Keratinocyte (primary cell): ENCODE data around the gene OR8B12.

Source experiments
- EZH2 ChIP-seq: IDR thresholded peaks from one replicate; pipeline ENCODE4 v1.6.1; 2012; ENCODE audit warnings: inconsistent platforms, mild to moderate bottlenecking, low read length, moderate library complexity
- TF ChIP-seq, protein P1 (sequence below), 3 experiments: IDR thresholded peaks in 1 of 3; conservative IDR thresholded peaks in 1 of 3; optimal IDR thresholded peaks in 1 of 3; 2 replicates in 2 of 3; 3 replicates in 1 of 3; pipeline versions ENCODE3 to v1.5.1; 2011; ENCODE audit warnings: low read length in 3 of 3, mild to moderate bottlenecking in 3 of 3, moderate library complexity in 2 of 3, control low read depth in 1 of 3, inconsistent platforms in 1 of 3; ENCODE audit not compliant: insufficient read depth in 2 of 3; ENCODE audit errors: extremely low read depth in 1 of 3

GRCh38 chr11:124551189-124551588 is 7.7 kb upstream of the OR8B12 start:
- TF ChIP-seq, protein P1, sequence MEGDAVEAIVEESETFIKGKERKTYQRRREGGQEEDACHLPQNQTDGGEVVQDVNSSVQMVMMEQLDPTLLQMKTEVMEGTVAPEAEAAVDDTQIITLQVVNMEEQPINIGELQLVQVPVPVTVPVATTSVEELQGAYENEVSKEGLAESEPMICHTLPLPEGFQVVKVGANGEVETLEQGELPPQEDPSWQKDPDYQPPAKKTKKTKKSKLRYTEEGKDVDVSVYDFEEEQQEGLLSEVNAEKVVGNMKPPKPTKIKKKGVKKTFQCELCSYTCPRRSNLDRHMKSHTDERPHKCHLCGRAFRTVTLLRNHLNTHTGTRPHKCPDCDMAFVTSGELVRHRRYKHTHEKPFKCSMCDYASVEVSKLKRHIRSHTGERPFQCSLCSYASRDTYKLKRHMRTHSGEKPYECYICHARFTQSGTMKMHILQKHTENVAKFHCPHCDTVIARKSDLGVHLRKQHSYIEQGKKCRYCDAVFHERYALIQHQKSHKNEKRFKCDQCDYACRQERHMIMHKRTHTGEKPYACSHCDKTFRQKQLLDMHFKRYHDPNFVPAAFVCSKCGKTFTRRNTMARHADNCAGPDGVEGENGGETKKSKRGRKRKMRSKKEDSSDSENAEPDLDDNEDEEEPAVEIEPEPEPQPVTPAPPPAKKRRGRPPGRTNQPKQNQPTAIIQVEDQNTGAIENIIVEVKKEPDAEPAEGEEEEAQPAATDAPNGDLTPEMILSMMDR (optimal IDR thresholded peaks at IDR 0.05 in 1 of 3, IDR thresholded peaks at IDR 0.05 in 1 of 3, conservative IDR thresholded peaks at IDR 0.05 in 1 of 3; ENCODE audit: extremely low read depth in 1 of 3, insufficient read depth in 2 of 3, low read length in 3 of 3): no peak
- no peak for TF ChIP-seq EZH2
